PC-9 (cell line): ENCODE data around the gene CFAP119. TPM values are rescaled to one million over a fixed set of nuclear protein-coding genes. Genes with fewer than 3 reads are reported as not detected.
A peak's percentile ranks its signal among the peaks of the same experiment; 100 is the strongest.

Experiments
- BruUV-seq: library from RNA; stranded (reverse); fragments of 400-500 nt; replicated peaks from 2 replicates; lab custom pipeline; 2021; lab: Mats Ljungman, UMichigan
- CTCF ChIA-PET: fragments of 300-600 bp; sonication (Branson Sonifier 250); formaldehyde crosslinking; loops from one replicate; lab custom pipeline; 2022; ENCODE audit warnings: antibody characterized with exemption; lab: Charles Lee
- POLR2A ChIA-PET: fragments of 300-600 bp; sonication (Branson Sonifier 250); formaldehyde crosslinking; loops from one replicate; lab custom pipeline; 2022; ENCODE audit warnings: antibody characterized with exemption; ENCODE audit not compliant: unreplicated experiment; lab: Charles Lee
- DNase-seq, 2 experiments: peaks; one replicate each; pipeline versions ENCODE4 v3.0.0 to v3.0.0-alpha.2; 2015 to 2022; ENCODE audit warnings: mixed read lengths in 1 of 2
- H2AFZ ChIP-seq: fragments of 200-600 bp; sonication (generic); 2 replicates; pipeline ENCODE4 v1.8.1; 2017; ENCODE audit warnings: antibody characterized with exemption
- H3F3A ChIP-seq: fragments of 200-600 bp; sonication (generic); 2 replicates; pipeline ENCODE4 v1.8.1; 2017; ENCODE audit warnings: antibody characterized with exemption, mild to moderate bottlenecking, low read depth; ENCODE audit not compliant: insufficient read depth
- H3K27ac ChIP-seq: fragments of 200-600 bp; sonication (generic); 2 replicates; pipeline ENCODE4 v1.6.1; 2016; ENCODE audit warnings: mixed run types
- H3K27me3 ChIP-seq: fragments of 200-600 bp; sonication (generic); 2 replicates; pipeline ENCODE4 v1.6.1; 2016; ENCODE audit warnings: low read depth, mixed run types; ENCODE audit not compliant: insufficient read depth
- H3K36me3 ChIP-seq: fragments of 200-600 bp; sonication (generic); 2 replicates; pipeline ENCODE4 v1.6.1; 2016; ENCODE audit warnings: low read depth, mixed run types
- H3K4me1 ChIP-seq: fragments of 200-600 bp; sonication (generic); replicated peaks from 2 replicates; pipeline ENCODE4 v1.6.1; 2016; ENCODE audit warnings: mixed run types; ENCODE audit not compliant: insufficient read depth
- H3K4me2 ChIP-seq: fragments of 200-600 bp; sonication (generic); 2 replicates; pipeline ENCODE4 v1.6.1; 2017; ENCODE audit warnings: mixed run types
- H3K4me3 ChIP-seq: fragments of 200-600 bp; sonication (generic); 2 replicates; pipeline ENCODE4 v1.6.1; 2016; ENCODE audit warnings: mixed run types
- H3K79me2 ChIP-seq: fragments of 200-600 bp; sonication (generic); 2 replicates; pipeline ENCODE4 v1.6.1; 2017; ENCODE audit warnings: low read depth, mixed run types
- H3K9me2 ChIP-seq: fragments of 200-600 bp; sonication (generic); 2 replicates; pipeline ENCODE4 v1.8.1; 2017; ENCODE audit warnings: mild to moderate bottlenecking; ENCODE audit not compliant: insufficient read depth
- H3K9me3 ChIP-seq: fragments of 200-600 bp; sonication (generic); 2 replicates; pipeline ENCODE4 v1.8.1; 2016; ENCODE audit warnings: low read depth; ENCODE audit not compliant: insufficient read depth
- H4K20me1 ChIP-seq: fragments of 200-600 bp; sonication (generic); 2 replicates; pipeline ENCODE4 v1.8.1; 2017; ENCODE audit not compliant: insufficient read depth
- CTCF ChIP-seq: fragments of 200-600 bp; sonication (generic); conservative IDR thresholded peaks from 2 replicates; pipeline ENCODE4 v1.6.1; 2017; ENCODE audit warnings: mixed run types, antibody characterized with exemption, mild to moderate bottlenecking, moderate library complexity
- EZH2 ChIP-seq: fragments of 200-600 bp; sonication (generic); IDR thresholded peaks from 2 replicates; pipeline ENCODE4 v1.8.0; 2017; ENCODE audit warnings: antibody characterized with exemption, low read depth
- intact Hi-C: fragments of 100-400 bp; cut with micrococcal nuclease; formaldehyde crosslinking; loops from one replicate; pipeline ENCODE4 v1.10.0; 2022; ENCODE audit not compliant: unreplicated experiment
- total RNA-seq: library from RNA; stranded (reverse); gene quantifications from 2 replicates; pipeline ENCODE4 v1.2.3, GENCODE V29; 2021

CFAP119 gene
- total RNA-seq, 1 experiment from 2014 or later, result 19.9 TPM

- no peak for TF ChIP-seq CTCF
- no peak for TF ChIP-seq EZH2
- Histone ChIP-seq H3F3A (peaks cover 11% of the 10 kb centered on the region), H3K4me1 (peaks cover 8% of the 10 kb centered on the region), H2AFZ (no peak overlapping the region), H3K9me3 (no peaks in the 10 kb centered on the region), H3K36me3 (no peaks in the 10 kb centered on the region), H3K4me3 (no peak overlapping the region), H3K9me2 (no peaks in the 10 kb centered on the region), H3K27ac (no peak overlapping the region), H4K20me1 (no peaks in the 10 kb centered on the region), H3K79me2 (no peaks in the 10 kb centered on the region), H3K27me3 (no peaks in the 10 kb centered on the region), H3K4me2 (no peak overlapping the region)
- intact Hi-C loops, result no loop called here
- CTCF ChIA-PET, result interaction anchor here (0.5 kb wide), 1 partner anchor 19 kb away, joined by 3 read pairs; no protein-coding TSS in a partner anchor
- BruUV-seq, result no TSS peak
- POLR2A ChIA-PET, result interaction anchor here (0.5 kb wide), 1 partner anchor 97 kb away, joined by 3 read pairs; no protein-coding TSS in a partner anchor
- peak in 1 of 2 experiments; percentile 32 for DNase-seq
Measured at GRCh38 chr16:30793508-30794069, 31.7 kb upstream of the CFAP119 start.

- Histone ChIP-seq H3K4me2 (peak overlapping the region; percentile 96), H4K20me1 (no peaks in the 10 kb centered on the region; the same call in 1 of the 2 replicates), H3K27me3 (no peaks in the 10 kb centered on the region), H3K79me2 (peaks cover 16% of the 10 kb centered on the region), H3K9me2 (no peaks in the 10 kb centered on the region), H3K4me1 (peaks cover 14% of the 10 kb centered on the region), H3K36me3 (no peaks in the 10 kb centered on the region), H3F3A (no peaks in the 10 kb centered on the region; the same call in 1 of the 2 replicates), H3K9me3 (no peaks in the 10 kb centered on the region), H3K4me3 (peak overlapping the region; percentile 97), H2AFZ (peak overlapping the region; percentile 98), H3K27ac (no peak overlapping the region)
- CTCF ChIA-PET, result interaction anchor here (0.6 to 1.6 kb wide), 2 partner anchors 9 to 18 kb away, joined by 3 to 8 read pairs; no protein-coding TSS in a partner anchor
- POLR2A ChIA-PET, result interaction anchor here (0.6 to 1.0 kb wide), 2 partner anchors 18 to 20 kb away, joined by 15 to 21 read pairs; no protein-coding TSS in a partner anchor
- no peak for TF ChIP-seq EZH2
- no peak for TF ChIP-seq CTCF
- DNase-seq, result no peak
- intact Hi-C loops, result loop anchor here (1.0 to 2.0 kb wide), 3 partner anchors 18 to 88 kb away; no protein-coding TSS in a partner anchor
- BruUV-seq, result no TSS peak
Measured at GRCh38 chr16:30787613-30788378, 25.9 kb upstream of the CFAP119 start.

- ChIA-PET CTCF (interaction anchor here (1.6 kb wide), 1 partner anchor 18 kb away, joined by 8 read pairs; no protein-coding TSS in a partner anchor), POLR2A (interaction anchor here (0.6 to 1.0 kb wide), 5 partner anchors 19 to 88 kb away, joined by 3 to 21 read pairs (median 9); a partner anchor contains a TSS)
- H3K27ac ChIP-seq, result no peak within 1 kb of the TSS
- intact Hi-C loops, result loop anchor here (1.0 kb wide), 2 partner anchors 18 to 88 kb away; no protein-coding TSS in a partner anchor
- H3K27me3 ChIP-seq, result no peaks in the 10 kb centered on the region
- no peaks in the 10 kb centered on the region for H3K9me2 ChIP-seq
- peak within 1 kb of the TSS; percentile 97 for H3K4me3 ChIP-seq
- peaks cover under 1% of the 10 kb centered on the region; the same call in 1 of the 2 replicates for H3F3A ChIP-seq
- H3K36me3 ChIP-seq, result no peaks in the 10 kb centered on the region
- peaks cover 16% of the 10 kb centered on the region for H3K79me2 ChIP-seq
- peaks cover 14% of the 10 kb centered on the region for H3K4me1 ChIP-seq
- H3K4me2 ChIP-seq, result peak within 1 kb of the TSS; percentile 96
- H3K9me3 ChIP-seq, result no peaks in the 10 kb centered on the region
- peak within 1 kb of the TSS; percentile 98 for H2AFZ ChIP-seq
- BruUV-seq, result TSS peak; percentile 89
- no peaks in the 10 kb centered on the region; the same call in 1 of the 2 replicates for H4K20me1 ChIP-seq
- TF ChIP-seq CTCF, result no peak
- peak; percentile 49 to 75 for DNase-seq
Measured at GRCh38 chr16:30786936-30787612, 25.2 kb upstream of the CFAP119 start, which contains the start of gene ZNF629. ZNF629 (minus strand) TSS chr16:30787205; CDS start chr16:30784482, 2,723 bp downstream.
